ENCODE results near the gene IFNW1.
A peak's percentile ranks its signal among the peaks of the same experiment; 100 is the strongest.
"Not testable (repeated sequence)": the region's sequence is repeated elsewhere in the genome, so short reads cannot be mapped to it uniquely, and the experiment has no call there.

Gene IFNW1

GRCh38 chr9:21141427-21141882 is at the start of gene IFNW1:
Gene IFNW1 (minus strand): TSS chr9:21141832. CDS start chr9:21141570, 262 bp downstream.
- peak; percentile 24 for TF ChIP-seq CTCF (IDR thresholded peaks at IDR 0.05; ENCODE audit: insufficient read depth, low read depth, low read length, missing control alignments)
- H3K4me3 ChIP-seq (ENCODE audit: low read length), result no peak within 1 kb of the TSS
- DNase-seq (ENCODE audit: low read depth), result no peak

- H3K4me3 ChIP-seq (ENCODE audit: low read length); DNase-seq (ENCODE audit: low read depth): not testable (repeated sequence)
Measured at GRCh38 chr9:21187487-21187886, 45.9 kb upstream of the IFNW1 start, which contains the start of gene IFNA4. Gene IFNA4 (minus strand): TSS chr9:21187587. CDS start chr9:21187531, 56 bp downstream.

- peak; percentile 20 for DNase-seq (ENCODE audit: low read depth)
- TF ChIP-seq CTCF (IDR thresholded peaks at IDR 0.05; ENCODE audit: insufficient read depth, low read depth, low read length, missing control alignments), result peak; percentile 43
- not testable (repeated sequence) for H3K4me3 ChIP-seq (ENCODE audit: low read length)
Measured at GRCh38 chr9:21182810-21183736, 41.4 kb upstream of the IFNW1 start.

- no peak overlapping the region for H3K4me3 ChIP-seq (ENCODE audit: low read length)
- TF ChIP-seq CTCF (IDR thresholded peaks at IDR 0.05; ENCODE audit: insufficient read depth, low read depth, low read length, missing control alignments), result no peak
- DNase-seq (ENCODE audit: low read depth), result peak; percentile 23
Measured at GRCh38 chr9:21174671-21175070, 33.0 kb upstream of the IFNW1 start.

- H3K4me3 ChIP-seq (ENCODE audit: low read length), result no peak overlapping the region
- no peak for TF ChIP-seq CTCF (IDR thresholded peaks at IDR 0.05; ENCODE audit: insufficient read depth, low read depth, low read length, missing control alignments)
- DNase-seq (ENCODE audit: low read depth), result no peak
Measured at GRCh38 chr9:21172156-21172555, 30.5 kb upstream of the IFNW1 start.

- DNase-seq (ENCODE audit: low read depth), result no peak
- TF ChIP-seq CTCF (IDR thresholded peaks at IDR 0.05; ENCODE audit: insufficient read depth, low read depth, low read length, missing control alignments), result no peak
- no peak overlapping the region for H3K4me3 ChIP-seq (ENCODE audit: low read length)
Measured at GRCh38 chr9:21171351-21171750, 29.7 kb upstream of the IFNW1 start.

- not testable (repeated sequence) for H3K4me3 ChIP-seq (ENCODE audit: low read length); DNase-seq (ENCODE audit: low read depth)
Measured at GRCh38 chr9:21166560-21166959, 24.9 kb upstream of the IFNW1 start, which contains the start of gene IFNA21. Gene IFNA21 (minus strand): TSS chr9:21166660. CDS start chr9:21166612, 48 bp downstream.

- DNase-seq (ENCODE audit: low read depth), result no peak
- TF ChIP-seq CTCF (IDR thresholded peaks at IDR 0.05; ENCODE audit: insufficient read depth, low read depth, low read length, missing control alignments), result no peak
- no peak overlapping the region for H3K4me3 ChIP-seq (ENCODE audit: low read length)
Measured at GRCh38 chr9:21165516-21165915, 23.9 kb upstream of the IFNW1 start.

Measured in epithelial cell of esophagus (primary cell).